Astrocyte of the spinal cord (primary cell): Measurements from ENCODE around the gene ADD2.

Experiments
- DNase-seq: peaks from one replicate; pipeline ENCODE4 v3.0.0; 2011; ENCODE audit warnings: low read depth, low spot score
- H3K4me3 ChIP-seq: 2 replicates; pipeline ENCODE4 v1.5.1; 2011; ENCODE audit warnings: low read depth, mild to moderate bottlenecking, low read length, moderate library complexity
- CTCF ChIP-seq: IDR thresholded peaks from 2 replicates; pipeline ENCODE4 v1.5.1; 2012; ENCODE audit warnings: low read depth, mild to moderate bottlenecking, low read length, inconsistent platforms
- in situ Hi-C: cut with HindIII; loops from 2 replicates; pipeline ENCODE4 v1.10.0; 2017; ENCODE audit warnings: low sequenced_read_pairs

ADD2 gene

GRCh38 chr2:70796262-70796661 lies 28.3 kb upstream of the ADD2 start:
- no peak for DNase-seq
- TF ChIP-seq CTCF = no peak
- in situ Hi-C loops = no loop called here
- H3K4me3 ChIP-seq = no peak overlapping the region

DNA sequence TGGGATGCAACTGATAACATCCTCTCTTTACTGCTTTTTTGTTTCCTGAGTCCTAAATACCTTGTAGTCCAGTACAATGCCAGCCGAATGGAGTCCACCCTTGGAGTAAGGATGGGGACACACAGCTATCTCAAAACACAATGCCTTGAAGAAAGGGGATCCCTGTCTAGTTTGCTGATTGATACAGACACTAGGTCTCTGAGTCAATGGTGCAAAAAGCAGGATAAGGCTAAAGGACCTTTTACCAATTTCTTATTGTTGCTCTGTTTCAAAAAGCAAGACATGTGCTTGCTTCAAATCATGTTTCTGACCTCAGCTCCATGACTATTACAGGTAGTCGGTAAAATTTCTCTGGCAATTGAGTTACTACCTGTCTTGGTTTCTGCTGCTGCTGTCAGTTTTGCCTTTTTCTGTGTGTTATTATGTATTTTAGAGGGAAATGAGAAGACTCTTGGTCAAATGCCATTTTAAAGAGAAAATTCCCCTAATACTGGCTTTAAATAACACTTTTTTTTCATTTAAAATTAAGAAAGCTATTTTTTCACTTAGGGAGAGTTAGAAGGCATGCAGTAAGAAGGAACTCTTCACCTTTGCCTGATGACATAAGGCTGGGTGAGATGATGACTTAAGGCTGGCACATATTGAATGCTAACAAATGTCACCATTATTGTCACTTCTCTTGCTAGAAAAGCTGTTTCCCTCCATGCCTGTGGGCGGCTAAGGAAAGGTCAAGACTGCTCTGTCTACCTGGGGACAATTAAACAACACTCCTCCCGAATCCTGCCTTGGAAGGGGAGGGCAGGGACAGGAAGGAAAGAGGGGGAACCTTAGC lies 27.4 kb upstream of the ADD2 start:
- no peak overlapping the region for H3K4me3 ChIP-seq
- in situ Hi-C loops = no loop called here
- DNase-seq = no peak
- no peak for TF ChIP-seq CTCF

DNA sequence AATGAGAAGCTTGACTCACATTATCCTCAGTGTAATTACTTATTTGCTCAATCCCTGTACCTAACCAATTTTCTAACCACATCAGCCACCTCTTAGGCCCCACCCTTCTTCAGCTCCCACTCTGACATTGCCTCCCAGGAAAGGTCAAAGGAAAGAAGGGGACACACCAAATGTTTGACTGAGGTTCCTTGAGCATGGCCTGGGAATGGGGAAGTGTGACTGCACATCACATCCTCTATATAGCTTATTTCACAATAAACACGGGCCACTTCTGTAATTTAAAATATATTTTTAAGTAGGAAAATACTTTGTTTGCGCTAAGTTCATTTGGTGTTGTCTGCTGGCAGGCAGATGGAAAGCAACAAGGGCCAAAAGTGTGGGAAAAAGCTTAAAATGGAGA lies 25.4 kb upstream of the ADD2 start:
- in situ Hi-C loops = no loop called here
- TF ChIP-seq CTCF = no peak
- no peak for DNase-seq
- no peak overlapping the region for H3K4me3 ChIP-seq

DNA sequence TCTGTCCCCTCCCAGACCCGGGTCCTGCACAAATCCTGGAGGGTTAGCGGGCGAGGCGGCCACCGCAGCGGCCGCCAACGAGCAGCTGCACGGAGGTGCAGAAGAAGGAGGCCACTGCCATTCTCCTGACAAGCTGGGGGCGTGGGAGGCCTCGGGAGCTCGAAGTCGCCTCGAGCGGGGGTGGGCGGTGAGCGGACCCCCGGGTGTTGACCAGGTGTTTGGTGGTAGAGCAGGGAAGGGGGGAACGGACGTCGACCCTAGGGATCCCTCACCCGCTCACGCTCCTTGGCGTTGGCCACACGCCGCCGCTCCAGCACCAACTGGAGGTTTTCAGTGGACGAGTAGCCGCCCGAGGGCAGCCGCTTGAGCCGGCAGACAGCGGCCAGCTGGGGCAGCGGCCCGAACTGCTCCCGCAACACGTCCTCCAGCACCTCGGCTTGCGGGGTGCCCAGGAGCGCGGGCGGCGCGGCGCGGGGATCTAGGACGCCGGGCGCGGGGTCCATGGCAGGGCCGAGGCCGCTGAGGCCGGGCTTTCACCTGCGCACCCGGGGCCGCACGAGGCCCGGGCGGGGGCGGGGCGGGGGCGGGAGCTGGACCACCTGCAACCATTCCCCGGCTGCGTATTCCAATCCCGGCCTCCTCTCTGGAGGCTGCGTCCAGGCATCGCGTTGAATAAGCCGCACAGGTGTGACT lies 22.3 kb upstream of the ADD2 start, which contains the start of gene FIGLA:
FIGLA (minus strand) TSS at position 508 of the 693 bp plus-strand sequence; CDS start at position 503, 5 bp downstream.
- TF ChIP-seq CTCF = no peak
- H3K4me3 ChIP-seq = no peak within 1 kb of the TSS
- no peak for DNase-seq
- in situ Hi-C loops = no loop called here

DNA sequence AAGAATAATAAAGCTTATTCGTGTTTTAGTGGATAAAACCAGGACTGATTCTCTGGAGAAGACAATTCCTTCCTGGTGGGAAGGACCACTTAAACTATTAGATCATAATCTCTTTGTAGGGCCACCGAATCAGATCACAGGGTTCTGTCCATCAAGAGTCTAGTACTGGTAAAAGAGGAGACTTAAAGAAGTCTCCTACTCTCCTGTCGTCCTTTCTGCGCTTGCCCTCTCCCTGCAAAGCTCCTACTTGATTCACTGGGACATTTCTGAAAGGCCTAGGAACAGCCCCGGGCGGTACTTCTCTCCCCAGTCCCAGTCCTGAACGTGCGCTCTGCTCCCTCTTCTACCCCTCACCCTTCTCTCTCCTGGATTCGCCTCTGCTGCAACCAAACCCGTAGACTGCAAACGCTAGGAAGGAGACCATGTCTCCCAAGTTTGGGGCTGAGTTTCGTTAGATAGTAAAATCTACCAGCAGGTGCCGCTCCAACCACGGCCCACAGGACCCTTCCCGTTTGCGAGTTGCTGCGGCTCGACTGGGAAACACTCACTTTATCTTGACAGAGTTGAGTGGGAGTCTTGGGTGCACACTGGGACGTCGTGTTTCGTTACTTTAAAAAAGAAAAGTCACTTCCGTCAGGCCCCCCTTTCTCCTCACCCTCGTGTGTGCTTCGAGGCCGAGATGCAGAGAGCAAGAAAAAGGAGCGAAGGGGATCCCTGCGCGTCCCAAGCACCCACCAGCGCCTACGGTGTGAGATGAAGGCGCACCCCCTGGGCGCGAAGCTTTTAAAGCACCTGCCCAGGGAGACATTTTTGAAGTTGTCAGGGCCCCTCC lies 21.5 kb upstream of the ADD2 start:
- DNase-seq = peak; percentile 36
- no peak overlapping the region for H3K4me3 ChIP-seq
- TF ChIP-seq CTCF = peak; percentile 63
- in situ Hi-C loops = no loop called here
